Activated T-cell treated with anti-CD3 and anti-CD28 coated beads for 1 hour (primary cell): ENCODE measurements around the gene ADRB2.

ENCODE experiments used
- DNase-seq: peaks from one replicate; pipeline ENCODE4 v3.0.0-alpha.2; 2020; ENCODE audit warnings: low read depth

The ADRB2 gene

DNA sequence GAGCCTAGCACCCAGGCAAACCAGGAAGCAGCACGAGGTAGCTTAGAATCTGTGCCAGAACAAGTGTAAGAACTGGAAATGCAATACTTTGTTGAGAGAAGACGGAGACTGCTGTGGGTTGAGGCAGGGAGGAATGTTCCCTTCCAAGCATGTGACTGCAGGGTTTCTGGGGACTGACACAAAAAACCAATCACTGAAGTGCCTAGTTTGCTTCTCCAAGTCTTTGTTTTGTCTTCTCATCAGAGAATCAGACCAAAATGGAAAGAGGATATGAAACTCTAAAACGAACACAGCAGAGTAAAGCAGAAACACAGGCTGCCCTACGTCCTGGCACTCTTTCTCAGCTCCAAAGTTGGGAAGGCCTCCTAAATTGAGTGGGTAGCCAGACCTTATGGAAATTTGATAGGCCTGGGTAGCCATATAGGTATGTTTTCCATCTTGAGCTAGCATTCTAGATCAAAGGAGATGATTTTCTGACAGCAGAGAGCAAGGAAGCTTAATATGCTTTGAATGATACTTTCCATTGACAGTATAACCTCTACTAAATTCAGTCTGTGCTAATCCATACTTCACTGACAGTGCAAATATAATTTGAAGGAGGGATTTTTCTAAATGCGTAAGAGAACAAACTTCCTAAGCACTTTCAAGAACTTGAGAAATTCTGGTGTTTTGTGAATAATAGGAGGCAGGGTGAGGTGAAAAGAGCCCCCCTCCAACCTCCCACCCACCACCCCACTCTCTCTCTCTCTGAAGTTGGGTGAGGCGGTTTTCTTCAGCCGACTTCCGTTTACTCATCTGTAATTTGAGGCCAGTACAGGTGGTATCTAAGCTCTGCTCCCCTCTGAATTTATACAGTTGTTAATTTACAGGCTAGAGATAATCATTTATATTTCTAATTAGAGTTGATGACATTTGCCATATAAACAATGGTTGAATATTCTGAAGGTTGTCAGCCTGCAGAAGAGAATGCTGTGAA lies 5.5 kb downstream of the ADRB2 start:
- no peak for DNase-seq

DNA sequence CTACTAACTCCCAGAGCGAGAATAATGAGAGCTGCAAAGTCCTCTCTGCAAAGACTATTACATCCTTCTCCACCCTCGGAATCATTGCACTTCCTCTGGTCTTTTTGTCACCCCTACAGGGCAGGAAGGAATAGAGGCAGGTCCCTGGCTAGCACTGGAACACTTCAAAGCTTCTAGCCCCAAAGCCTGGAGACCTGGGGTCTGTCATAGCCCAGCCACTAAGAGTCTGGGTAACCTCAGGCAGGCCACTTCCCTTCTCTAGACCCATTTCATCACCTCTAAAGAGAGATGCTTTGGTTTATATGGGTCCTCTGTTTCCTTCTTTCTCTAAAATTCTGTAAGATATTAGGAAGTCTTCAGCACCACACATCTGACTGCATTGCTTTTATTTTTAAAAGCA lies 6.7 kb downstream of the ADRB2 start:
- no peak for DNase-seq

DNA sequence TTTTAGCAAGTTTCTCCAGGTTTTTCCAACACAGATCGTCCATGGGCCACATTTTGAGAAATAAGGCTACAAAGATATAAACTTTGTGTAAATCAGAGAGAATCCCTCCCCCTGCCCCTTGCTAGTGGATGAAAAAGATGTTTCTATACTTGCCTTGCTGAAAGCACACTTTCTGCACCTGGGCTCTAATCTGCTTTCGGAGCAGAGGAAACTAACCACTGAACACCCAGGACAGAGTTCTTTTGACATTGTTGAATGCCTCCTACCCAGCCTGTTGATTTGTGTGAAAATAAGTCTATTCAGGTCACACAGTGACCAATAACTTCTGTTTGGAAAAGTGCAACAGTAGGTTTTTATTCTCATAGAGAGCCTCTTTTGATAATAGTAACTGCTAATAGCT lies 7.5 kb downstream of the ADRB2 start:
- no peak for DNase-seq

GRCh38 chr5:148834689-148835088 lies 8.3 kb downstream of the ADRB2 start:
- DNase-seq = no peak

- DNase-seq = no peak
Measured at GRCh38 chr5:148836272-148837250, 10.2 kb downstream of the ADRB2 start.

DNA sequence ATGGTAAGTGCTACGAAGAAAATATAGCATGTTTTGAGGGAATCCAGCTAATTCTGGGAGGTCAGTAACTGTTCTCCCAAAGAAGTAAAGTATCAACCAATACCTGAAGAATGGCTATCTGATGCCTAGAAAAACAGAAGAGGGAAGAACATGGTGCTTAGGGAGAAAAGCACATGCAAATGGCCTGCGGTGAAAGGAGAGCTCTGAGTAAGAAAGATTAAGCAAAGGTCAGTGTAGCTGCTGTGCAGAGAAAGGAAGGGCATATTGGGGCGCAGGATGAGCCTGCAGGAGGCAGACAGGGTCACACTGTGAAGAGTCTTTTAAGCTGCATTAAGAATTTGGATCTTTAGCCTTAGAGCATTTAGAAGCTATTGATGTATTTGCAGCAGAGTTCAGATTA lies 11.0 kb downstream of the ADRB2 start:
- DNase-seq = no peak

DNA sequence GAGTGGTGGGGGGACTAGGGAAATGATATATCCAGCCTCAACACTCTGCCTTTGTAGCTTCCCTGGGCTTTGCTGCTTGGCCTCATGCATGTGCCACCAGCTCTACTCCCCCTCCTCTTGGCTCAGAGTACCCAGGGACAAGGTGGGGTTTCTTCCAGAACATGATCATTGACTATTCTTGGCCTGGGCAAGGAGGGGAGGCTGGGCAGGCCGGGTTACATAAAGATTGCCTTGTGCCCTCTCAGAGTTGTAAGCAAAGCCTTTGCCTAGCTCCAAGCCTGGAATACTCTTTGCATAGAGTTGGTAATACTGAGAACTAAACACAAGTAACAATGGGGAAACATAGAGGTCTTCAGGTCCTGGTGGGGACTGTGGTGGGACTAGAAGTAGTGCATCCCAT lies 11.9 kb downstream of the ADRB2 start:
- DNase-seq = no peak

GRCh38 chr5:148839960-148840359 lies 13.5 kb downstream of the ADRB2 start:
- no peak for DNase-seq

DNA sequence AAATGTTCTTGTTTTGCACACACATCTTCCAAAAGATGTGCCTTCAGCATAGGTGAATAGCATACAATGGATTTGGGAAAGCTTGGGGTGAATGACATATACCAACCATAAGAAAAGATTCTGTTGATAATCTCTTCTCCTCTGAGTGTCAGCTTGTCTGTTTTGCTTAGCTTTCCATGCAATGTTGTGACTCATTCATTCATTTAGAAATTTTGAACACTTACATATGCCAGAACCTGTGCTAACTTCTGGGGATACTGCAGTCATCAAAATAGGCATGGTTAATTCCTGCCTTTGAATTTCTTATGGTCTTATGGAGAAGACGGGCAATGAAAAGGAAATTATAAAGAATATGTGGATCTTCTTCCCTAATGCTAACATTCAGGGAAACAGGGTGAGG lies 14.1 kb downstream of the ADRB2 start:
- no peak for DNase-seq

DNA sequence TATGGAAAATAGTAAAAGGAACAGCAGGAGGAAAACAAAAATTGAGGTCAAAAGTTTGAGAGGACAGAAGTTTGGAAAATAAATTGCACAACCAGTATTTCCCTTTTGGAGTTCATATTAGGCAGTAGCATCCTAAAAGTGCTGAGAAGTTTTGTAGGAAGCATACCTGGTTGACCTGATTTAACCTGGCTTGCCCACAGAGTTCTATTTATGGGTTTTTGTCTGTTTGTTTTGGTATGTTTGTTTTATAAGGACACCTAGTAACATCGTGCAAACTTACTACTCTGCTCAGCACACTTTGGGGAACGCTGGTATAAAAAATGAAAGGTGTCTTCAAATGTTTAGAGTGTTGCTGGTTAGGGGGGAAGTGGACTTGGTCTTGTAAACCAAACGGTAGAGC lies 15.1 kb downstream of the ADRB2 start:
- DNase-seq = no peak

DNA sequence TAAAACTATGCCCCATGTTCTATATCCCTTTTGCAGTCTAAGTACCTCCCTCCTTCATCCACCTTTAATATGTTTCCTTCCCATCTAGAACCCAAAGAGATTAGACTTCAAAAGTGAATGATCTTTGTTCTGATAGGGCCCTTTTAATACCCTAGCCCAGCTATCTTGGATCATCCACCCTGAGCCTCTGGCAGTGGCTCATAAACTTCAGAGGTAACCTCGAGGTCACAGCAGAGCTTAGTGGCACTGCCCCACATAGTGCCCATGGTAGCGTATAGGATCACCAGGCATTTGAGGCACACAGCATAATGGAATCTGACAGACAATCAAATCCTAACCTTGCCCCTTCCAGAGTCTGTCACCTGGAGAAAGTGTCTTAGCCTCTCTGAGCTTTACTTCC lies 15.8 kb downstream of the ADRB2 start:
- no peak for DNase-seq

DNA sequence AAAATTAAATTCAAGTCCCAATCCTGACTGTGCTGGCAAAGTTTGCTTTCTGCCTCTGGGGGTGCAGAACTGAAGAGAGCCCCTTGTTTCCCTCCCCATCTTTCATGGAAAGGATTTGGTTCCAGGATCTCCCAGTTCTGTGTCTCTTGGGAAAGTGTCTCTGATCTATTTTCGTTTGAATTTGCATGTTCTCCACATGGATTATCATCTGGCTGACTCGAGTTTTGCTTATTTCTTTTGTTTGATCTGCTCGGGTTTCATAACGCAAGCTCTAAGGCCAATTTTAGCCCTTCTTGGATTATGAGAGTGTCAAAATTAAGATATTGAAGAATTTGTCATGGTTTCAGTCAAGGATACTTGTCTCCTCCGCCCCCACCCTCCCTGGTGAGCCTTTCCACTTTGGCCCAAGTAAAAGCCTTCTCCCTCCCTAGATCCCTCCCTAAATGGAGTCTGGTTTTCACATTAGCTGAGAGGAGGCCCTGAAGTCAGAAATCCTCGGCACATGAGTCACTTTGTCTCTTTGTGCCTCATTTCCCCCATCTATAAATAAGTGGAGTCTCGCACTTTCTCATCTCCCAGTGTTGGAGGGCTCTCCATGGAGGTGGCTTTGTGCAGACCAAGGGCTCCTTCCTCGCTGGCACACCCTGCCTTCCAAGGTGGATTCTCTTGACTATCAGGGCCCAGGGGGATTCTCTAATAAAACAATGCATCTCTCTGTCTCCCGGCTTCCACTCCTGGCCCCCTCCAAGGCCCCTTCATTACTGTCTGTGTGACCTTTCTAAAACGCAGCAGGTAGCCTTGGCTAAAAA lies 17.3 kb downstream of the ADRB2 start:
- no peak for DNase-seq

DNA sequence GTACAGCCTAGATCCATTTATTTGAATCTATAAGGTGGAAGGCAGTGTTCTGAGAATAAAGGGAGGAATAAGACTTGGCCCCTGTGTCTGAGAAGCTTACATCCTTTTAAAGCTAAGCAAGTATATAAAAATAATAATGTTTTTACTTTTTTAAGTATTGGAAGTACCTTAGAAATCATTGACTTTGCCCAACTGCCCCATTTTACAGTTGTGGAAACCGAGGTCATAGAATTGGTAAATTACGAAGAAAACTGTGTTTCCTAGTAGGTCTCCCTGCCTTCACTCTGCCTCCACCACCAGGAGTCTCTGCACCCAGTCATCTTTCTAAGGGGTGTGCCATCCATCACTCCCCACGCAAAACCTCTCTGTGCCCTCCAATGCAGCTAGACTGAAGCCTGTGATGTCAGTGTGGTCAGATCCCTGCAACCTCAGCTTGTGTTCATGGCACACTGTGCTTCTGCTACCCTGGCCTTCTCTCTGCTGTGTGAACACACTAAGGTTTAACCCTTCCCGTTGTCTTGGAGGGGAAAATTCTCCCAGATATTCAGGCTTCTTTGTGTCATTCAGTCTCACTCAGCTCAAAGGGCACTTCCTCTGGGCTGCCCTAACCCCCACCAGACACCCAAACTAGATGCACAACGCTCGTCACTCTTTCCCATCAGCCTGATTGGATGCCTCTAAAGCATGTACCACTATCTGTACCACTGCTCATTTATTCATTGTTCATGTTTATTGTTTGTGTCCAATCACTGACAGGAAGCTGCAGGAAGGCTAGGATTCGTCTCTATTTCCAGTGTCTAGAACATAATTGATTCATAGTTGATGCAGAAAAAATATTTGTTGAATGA lies 18.2 kb downstream of the ADRB2 start:
- DNase-seq = no peak

GRCh38 chr5:148846930-148847329 lies 20.5 kb downstream of the ADRB2 start:
- no peak for DNase-seq

GRCh38 chr5:148847456-148847855 lies 21.0 kb downstream of the ADRB2 start:
- no peak for DNase-seq

DNA sequence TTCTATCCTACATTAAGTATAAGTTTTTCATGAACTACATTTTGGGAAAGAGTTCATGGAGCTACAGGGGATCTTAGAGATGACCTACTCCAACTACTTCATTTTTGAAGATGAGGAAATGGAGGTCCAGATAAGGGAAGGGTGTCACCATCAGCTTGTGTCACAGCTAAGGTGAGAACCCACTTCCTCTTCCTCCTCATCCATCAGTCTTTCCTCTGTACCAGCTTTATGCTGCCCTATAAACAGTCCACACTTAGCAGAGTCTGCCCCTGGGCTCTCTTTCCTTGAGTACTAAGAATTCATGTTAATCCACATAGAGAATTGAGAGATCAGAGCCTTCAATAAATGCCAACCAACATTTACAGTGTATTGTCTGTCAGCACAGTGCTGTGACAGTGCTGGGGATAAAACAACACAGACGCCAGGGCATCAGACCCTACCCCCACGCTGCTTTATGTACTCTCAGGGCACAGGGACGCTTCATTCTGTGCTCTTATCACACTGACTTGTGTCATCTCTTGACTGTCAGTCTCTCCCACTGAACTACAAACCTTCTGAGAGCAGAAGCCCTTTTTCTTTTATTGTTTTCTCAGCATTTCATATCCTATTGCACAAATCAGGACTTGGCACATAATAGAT lies 22.1 kb downstream of the ADRB2 start:
- DNase-seq = no peak

GRCh38 chr5:148849461-148849860 lies 23.1 kb downstream of the ADRB2 start:
- DNase-seq = no peak

GRCh38 chr5:148850836-148851235 lies 24.4 kb downstream of the ADRB2 start:
- DNase-seq = no peak

- no peak for DNase-seq
Measured at GRCh38 chr5:148853868-148854267, 27.5 kb downstream of the ADRB2 start.

DNA sequence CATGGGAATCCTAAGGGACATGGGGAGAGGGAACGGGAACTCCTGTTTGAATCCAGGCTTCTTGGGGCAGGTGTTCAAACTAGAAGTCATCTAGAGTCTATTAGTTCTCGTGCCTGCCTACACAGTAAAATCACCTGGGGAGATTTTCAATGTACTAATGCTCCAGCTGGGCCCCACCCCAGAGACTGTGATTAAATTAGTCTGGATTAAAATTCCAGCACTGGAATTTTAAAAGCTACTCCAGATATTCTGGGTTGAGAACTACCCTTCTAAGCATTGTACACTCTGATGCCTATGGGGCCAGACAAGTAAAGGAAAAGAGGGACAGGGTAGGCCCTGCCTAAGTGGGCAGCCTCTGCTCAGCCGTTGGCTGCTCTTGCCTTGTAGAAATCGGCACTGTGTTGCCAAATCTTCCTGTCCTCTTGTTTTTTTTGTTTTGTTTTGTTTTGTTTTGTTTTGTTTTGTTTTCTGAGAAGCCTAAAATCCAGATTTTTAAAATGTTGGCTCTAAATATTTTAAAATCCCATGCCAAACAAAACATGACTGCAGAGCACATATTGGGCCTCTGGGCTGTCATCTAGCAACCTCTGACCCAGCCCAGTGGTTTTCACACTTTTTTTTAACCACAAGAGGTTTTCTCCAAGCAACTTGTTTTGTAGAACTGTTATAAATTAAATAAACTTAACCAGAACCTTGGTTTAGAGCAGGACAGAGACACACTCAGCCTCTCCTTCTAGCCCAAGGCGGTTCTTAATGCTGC lies 29.0 kb downstream of the ADRB2 start:
- no peak for DNase-seq
